Measurements from ENCODE around the gene SECISBP2L. TPM values are rescaled to one million over a fixed set of nuclear protein-coding genes. Genes with fewer than 3 reads are reported as not detected.

Gene SECISBP2L
- total and polyA plus RNA-seq, 11 donors: 8.8 to 52.4 (median 36.8) TPM

GRCh38 chr15:49055630-49056029 lies 9.4 kb upstream of the SECISBP2L start:
- H3K9me3 ChIP-seq: no peaks in the 10 kb centered on the region
- no peak for TF ChIP-seq CTCF (IDR thresholded peaks at IDR 0.05)
- no peak for TF ChIP-seq POLR2A (IDR thresholded peaks at IDR 0.05)
- no peaks in the 10 kb centered on the region for H3K36me3 ChIP-seq
- peak overlapping the region in 3 of 12 donors; percentile 46 to 58 (median 50) for H3K27ac ChIP-seq
- DNase-seq (no peak), ATAC-seq (peak; percentile 78 to 86 (median 80))
- H3K4me1 ChIP-seq: peaks cover 0 to 15% (median 0%) of the 10 kb centered on the region in 12 donors
- intact Hi-C loops (cut with DNase I): loop anchor here in 1 of 10 donors (10.0 kb wide), 1 partner anchor 89 kb away; no protein-coding TSS in a partner anchor
- no peak overlapping the region for H3K4me3 ChIP-seq
- WGBS, 4 donors: 45 to 56% (median 50%) methylated on average over 2 of the region's 2 CpGs
- no peaks in the 10 kb centered on the region for H3K27me3 ChIP-seq

- DNase-seq (no peak), ATAC-seq (no peak)
- Histone ChIP-seq H3K9me3 (no peaks in the 10 kb centered on the region), H3K4me1 (peaks cover 0 to 15% (median 0%) of the 10 kb centered on the region in 12 donors), H3K36me3 (no peaks in the 10 kb centered on the region), H3K27ac (no peak overlapping the region), H3K4me3 (no peak overlapping the region), H3K27me3 (no peaks in the 10 kb centered on the region)
- TF ChIP-seq CTCF (IDR thresholded peaks at IDR 0.05): no peak
- no peak for TF ChIP-seq POLR2A (IDR thresholded peaks at IDR 0.05)
- intact Hi-C loops (cut with DNase I): loop anchor here in 1 of 10 donors (10.0 kb wide), 1 partner anchor 92 kb away; no protein-coding TSS in a partner anchor
- WGBS, 4 donors: 88 to 96% (median 94%) methylated on average over 4 of the region's 4 CpGs
Measured at GRCh38 chr15:49052662-49053061, 6.4 kb upstream of the SECISBP2L start.

- Histone ChIP-seq H3K36me3 (no peaks in the 10 kb centered on the region), H3K4me3 (no peak overlapping the region), H3K27me3 (no peaks in the 10 kb centered on the region), H3K9me3 (no peaks in the 10 kb centered on the region), H3K27ac (no peak overlapping the region), H3K4me1 (peaks cover 3 to 33% (median 25%) of the 10 kb centered on the region in 12 donors)
- ATAC-seq (no peak), DNase-seq (no peak)
- TF ChIP-seq CTCF (IDR thresholded peaks at IDR 0.05): no peak
- TF ChIP-seq POLR2A (IDR thresholded peaks at IDR 0.05): no peak
- intact Hi-C loops (cut with DNase I): loop anchor here in 7 of 10 donors (5.0 to 10.0 kb wide), 7 partner anchors 67 to 377 kb away; partner anchors contain the start of genes COPS2 (in 1 of the 7) and FGF7 (in 1 of the 7)
Measured at GRCh38 chr15:49047456-49047855, 1.2 kb upstream of the SECISBP2L start.

- WGBS, 4 donors: 0 to 2% (median 1%) methylated on average over 11 to 17 of the region's 17 CpGs
- intact Hi-C loops (cut with DNase I): loop anchor here in 7 of 10 donors (5.0 to 10.0 kb wide), 7 partner anchors 69 to 379 kb away; partner anchors contain the start of genes COPS2 (in 1 of the 7) and FGF7 (in 1 of the 7)
Measured at GRCh38 chr15:49045751-49046219, 461 bp downstream of the SECISBP2L start.

More at GRCh38 chr15:49045751-49046219, 461 bp downstream of the SECISBP2L start:
- peak in 1 of 5 donors; percentile 32 for DNase-seq
- H3K4me1 ChIP-seq: peaks cover 3 to 46% (median 32%) of the 10 kb centered on the region in 12 donors
- H3K27ac ChIP-seq: peak overlapping the region; percentile 26 to 93 (median 90)
- no peaks in the 10 kb centered on the region for H3K36me3 ChIP-seq
- no peaks in the 10 kb centered on the region for H3K27me3 ChIP-seq
- H3K9me3 ChIP-seq: no peaks in the 10 kb centered on the region
- ATAC-seq: peak; percentile 5 to 46 (median 28)
- TF ChIP-seq CTCF (IDR thresholded peaks at IDR 0.05) (no peak), POLR2A (IDR thresholded peaks at IDR 0.05) (no peak)
- H3K4me3 ChIP-seq: peak overlapping the region; percentile 57 to 99 (median 96)
